Endothelial cell (in vitro differentiated cells): ENCODE results near the gene LYST. TPM values are rescaled to one million over a fixed set of nuclear protein-coding genes. Genes with fewer than 3 reads are reported as not detected.

Experiments used
- DNase-seq: peaks from one replicate; pipeline ENCODE4 v3.0.0; 2021; ENCODE audit warnings: low spot score
- H3K27ac Mint-ChIP-seq: one replicate; pipeline ENCODE4 v1.8.0; 2021; ENCODE audit warnings: mixed read lengths, inconsistent platforms; ENCODE audit not compliant: unreplicated experiment
- H3K27me3 Mint-ChIP-seq: one replicate; pipeline ENCODE4 v1.8.0; 2021; ENCODE audit warnings: mild to moderate bottlenecking, moderate library complexity, mixed read lengths, inconsistent platforms; ENCODE audit not compliant: unreplicated experiment
- H3K36me3 Mint-ChIP-seq: one replicate; pipeline ENCODE4 v1.8.0; 2021; ENCODE audit warnings: mild to moderate bottlenecking, low read depth, mixed read lengths, inconsistent platforms; ENCODE audit not compliant: unreplicated experiment
- H3K4me1 Mint-ChIP-seq: one replicate; pipeline ENCODE4 v1.8.0; 2021; ENCODE audit warnings: mild to moderate bottlenecking, mixed read lengths, inconsistent platforms; ENCODE audit not compliant: unreplicated experiment
- H3K4me3 Mint-ChIP-seq: one replicate; pipeline ENCODE4 v1.8.0; 2021; ENCODE audit warnings: mild to moderate bottlenecking, mixed read lengths, inconsistent platforms; ENCODE audit not compliant: unreplicated experiment
- H3K9me3 Mint-ChIP-seq: one replicate; pipeline ENCODE4 v1.8.0; 2021; ENCODE audit warnings: mixed read lengths, inconsistent platforms; ENCODE audit not compliant: unreplicated experiment
- CTCF ChIP-seq: fragments of 200-600 bp; sonication (generic); IDR thresholded peaks from one replicate; pipeline ENCODE4 v1.5.0; 2021; ENCODE audit warnings: antibody characterized with exemption; ENCODE audit not compliant: unreplicated experiment
- total RNA-seq: library from RNA; stranded (reverse); fragmentation: NEBNext Ultra II Directional; extraction: Animal tissue kit (Norgen Biotek cat#: 25700); gene quantifications from one replicate; pipeline ENCODE4 v1.2.1, GENCODE V29; 2021; ENCODE audit not compliant: unreplicated experiment

Gene LYST
- total RNA-seq, 1 donor from 2014 or later: 7.4 TPM

GRCh38 chr1:235865565-235866204, 1.0 kb downstream of the LYST start:
- DNase-seq: no peak
- Mint-ChIP-seq H3K27ac (peak overlapping the region; percentile 65), H3K27me3 (peaks cover 6% of the 10 kb centered on the region), H3K4me3 (peak overlapping the region; percentile 94), H3K36me3 (no peaks in the 10 kb centered on the region), H3K4me1 (peaks cover 7% of the 10 kb centered on the region), H3K9me3 (no peaks in the 10 kb centered on the region)
- TF ChIP-seq CTCF: no peak

DNA sequence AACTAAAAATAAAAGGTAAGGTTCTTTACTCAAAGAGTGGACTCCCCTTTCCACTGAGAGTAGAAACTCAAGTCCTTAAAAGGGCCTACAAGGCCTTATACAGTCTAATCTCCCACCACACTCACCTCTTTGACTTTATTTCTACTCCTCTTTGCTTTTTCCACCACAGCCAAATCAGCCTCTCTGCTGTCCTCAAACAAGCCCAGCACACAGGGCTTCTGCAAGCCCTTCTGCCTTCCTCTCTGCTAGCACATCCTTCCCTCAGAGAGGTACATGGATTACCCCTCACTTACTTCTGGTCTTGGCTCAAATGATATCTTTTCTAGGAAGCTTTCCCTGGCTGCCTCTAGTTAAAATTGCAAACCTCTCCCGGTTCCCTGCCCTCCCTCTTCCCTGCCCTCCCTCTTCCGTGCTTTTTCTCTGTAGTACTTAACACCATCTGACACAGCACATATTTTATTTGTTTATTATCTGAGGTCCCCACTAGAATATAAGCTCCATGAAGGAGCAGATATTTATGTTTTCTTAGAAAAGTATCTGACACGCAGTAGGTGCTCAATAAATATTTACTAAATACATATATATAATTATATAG, 1.7 kb downstream of the LYST start:
- H3K27ac Mint-ChIP-seq: no peak overlapping the region

GRCh38 chr1:235864469-235864868, 2.2 kb downstream of the LYST start:
- Mint-ChIP-seq H3K4me3 (no peak overlapping the region), H3K36me3 (no peaks in the 10 kb centered on the region), H3K27ac (no peak overlapping the region), H3K27me3 (peaks cover 6% of the 10 kb centered on the region), H3K4me1 (peaks cover 7% of the 10 kb centered on the region), H3K9me3 (no peaks in the 10 kb centered on the region)
- DNase-seq: no peak
- no peak for TF ChIP-seq CTCF

More for the DNA sequence above, 1.7 kb downstream of the LYST start:
- TF ChIP-seq CTCF: no peak
- H3K4me3 Mint-ChIP-seq: no peak overlapping the region
- peaks cover 6% of the 10 kb centered on the region for H3K27me3 Mint-ChIP-seq
- H3K9me3 Mint-ChIP-seq: no peaks in the 10 kb centered on the region
- H3K4me1 Mint-ChIP-seq: peaks cover 7% of the 10 kb centered on the region
- DNase-seq: no peak
- no peaks in the 10 kb centered on the region for H3K36me3 Mint-ChIP-seq

GRCh38 chr1:235863699-235864093, 3.0 kb downstream of the LYST start:
- H3K27ac Mint-ChIP-seq: no peak overlapping the region

More at GRCh38 chr1:235863699-235864093, 3.0 kb downstream of the LYST start:
- DNase-seq: no peak
- Mint-ChIP-seq H3K27me3 (peaks cover 6% of the 10 kb centered on the region), H3K4me1 (peaks cover 7% of the 10 kb centered on the region), H3K4me3 (no peak overlapping the region), H3K36me3 (no peaks in the 10 kb centered on the region), H3K9me3 (no peaks in the 10 kb centered on the region)
- TF ChIP-seq CTCF: no peak
